Measurements from ENCODE around the gene LMNA. TPM values are rescaled to one million over a fixed set of nuclear protein-coding genes. Genes with fewer than 3 reads are reported as not detected.
"Not testable (repeated sequence)": the region's sequence is repeated elsewhere in the genome, so short reads cannot be mapped to it uniquely, and the experiment has no call there.

LMNA gene
- total and polyA plus RNA-seq, 4 donors = 94.3 to 1,067 (median 438) TPM

DNA sequence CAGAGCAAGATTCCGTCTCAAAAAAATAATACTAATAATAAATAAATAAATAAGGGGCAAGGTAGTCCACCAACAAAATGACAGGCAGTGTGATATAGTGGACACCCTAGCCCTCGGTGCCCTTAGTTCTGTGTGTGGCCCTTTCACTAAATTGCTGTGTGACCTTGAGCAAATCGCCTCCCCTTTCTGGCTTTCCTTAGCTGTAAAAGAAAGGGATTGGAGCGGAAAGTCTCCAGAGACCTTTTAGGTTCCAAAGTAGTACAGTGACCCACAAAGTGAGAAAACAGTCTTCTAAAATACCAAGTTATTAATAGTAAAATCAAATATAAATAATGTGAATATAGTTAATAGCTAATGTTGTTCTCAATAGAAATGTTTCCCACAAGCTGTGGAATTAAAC lies 7.6 kb downstream of the LMNA start:
- peak overlapping the region; percentile 21 to 40 for H3K4me3 ChIP-seq (ENCODE audit: low read length in 2 of 2)
- WGBS, 2 donors = 4 to 5% methylated on average over 4 of the region's 4 CpGs
- intact Hi-C loops (cut with DNase I) = loop anchor here in 1 of 2 donors (10.0 kb wide), 1 partner anchor 147 kb away; the partner anchor contains the start of gene ARHGEF2
- DNase-seq (no peak), ATAC-seq (ENCODE audit: low FRiP score) (no peak)
- no peaks in the 10 kb centered on the region for H3K4me1 ChIP-seq (ENCODE audit: control insufficient read depth in 1 of 2, insufficient read depth in 2 of 2, low read length in 2 of 2)
- peak overlapping the region in 1 of 2 donors; percentile 91 for H3K27ac ChIP-seq (ENCODE audit: low read depth in 1 of 2, low read length in 2 of 2)
- H3K36me3 ChIP-seq (ENCODE audit: control insufficient read depth in 1 of 2, insufficient read depth in 2 of 2, low read length in 1 of 2) = no peaks in the 10 kb centered on the region
- H3K9me3 ChIP-seq (ENCODE audit: control insufficient read depth, low read length) = no peaks in the 10 kb centered on the region
- no peaks in the 10 kb centered on the region for H3K27me3 ChIP-seq (ENCODE audit: control insufficient read depth in 1 of 2, insufficient read depth in 2 of 2, low read length in 1 of 2)

DNA sequence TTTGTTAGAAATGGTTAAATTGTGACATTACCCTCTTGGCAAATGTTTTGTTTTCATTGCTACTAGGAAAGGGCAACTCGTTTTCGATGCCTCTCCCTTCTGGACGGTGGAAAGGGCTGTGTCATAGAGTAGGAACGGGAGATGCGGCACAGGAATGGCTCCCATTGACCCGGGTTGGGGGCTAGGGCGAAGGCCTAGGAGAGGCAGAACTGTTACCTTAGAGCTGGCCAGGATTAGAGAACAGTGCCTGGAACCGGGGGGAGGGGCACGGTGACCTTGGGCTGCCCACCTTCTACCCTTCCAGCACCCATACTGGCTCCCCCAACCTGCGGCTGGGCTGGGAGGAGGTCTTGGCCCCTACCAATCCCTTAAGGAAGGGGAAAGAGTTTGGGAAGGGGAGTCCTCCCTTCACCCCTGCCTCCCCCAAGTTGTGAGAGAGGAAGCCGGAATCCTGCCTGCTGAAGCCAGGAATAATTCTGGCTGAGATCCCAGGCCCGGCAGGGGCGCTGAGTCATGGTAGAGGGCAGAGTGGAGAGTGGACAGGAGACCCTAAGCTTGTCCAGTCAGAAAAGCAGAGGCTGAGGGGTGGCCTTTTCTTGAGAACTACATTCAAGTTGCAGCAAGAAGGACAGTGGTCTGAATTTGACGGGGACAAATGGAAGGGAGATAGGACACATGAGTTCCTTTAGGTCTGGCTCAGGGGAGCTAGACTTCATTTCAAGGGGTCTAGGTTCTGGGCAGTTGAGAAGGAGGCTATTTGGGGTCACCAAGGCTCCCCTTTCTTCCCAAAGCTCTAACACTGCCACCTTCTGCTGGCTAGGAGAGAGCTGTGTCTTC lies 8.2 kb downstream of the LMNA start:
- H3K36me3 ChIP-seq (ENCODE audit: control insufficient read depth in 1 of 2, insufficient read depth in 2 of 2, low read length in 1 of 2) = no peaks in the 10 kb centered on the region
- H3K27ac ChIP-seq (ENCODE audit: low read depth in 1 of 2, low read length in 2 of 2) = peak overlapping the region; percentile 87 to 99
- H3K27me3 ChIP-seq (ENCODE audit: control insufficient read depth in 1 of 2, insufficient read depth in 2 of 2, low read length in 1 of 2) = no peaks in the 10 kb centered on the region
- peak overlapping the region; percentile 39 to 40 for H3K4me3 ChIP-seq (ENCODE audit: low read length in 2 of 2)
- no peaks in the 10 kb centered on the region for H3K4me1 ChIP-seq (ENCODE audit: control insufficient read depth in 1 of 2, insufficient read depth in 2 of 2, low read length in 2 of 2)
- no peaks in the 10 kb centered on the region for H3K9me3 ChIP-seq (ENCODE audit: control insufficient read depth, low read length)
- 2 to 3% methylated on average over 14 of the region's 14 CpGs for WGBS, 2 donors
- DNase-seq (peak; percentile 93), ATAC-seq (ENCODE audit: low FRiP score) (peak; percentile 64)
- intact Hi-C loops (cut with DNase I) = loop anchor here in 1 of 2 donors (10.0 kb wide), 1 partner anchor 148 kb away; the partner anchor contains the start of gene ARHGEF2

DNA sequence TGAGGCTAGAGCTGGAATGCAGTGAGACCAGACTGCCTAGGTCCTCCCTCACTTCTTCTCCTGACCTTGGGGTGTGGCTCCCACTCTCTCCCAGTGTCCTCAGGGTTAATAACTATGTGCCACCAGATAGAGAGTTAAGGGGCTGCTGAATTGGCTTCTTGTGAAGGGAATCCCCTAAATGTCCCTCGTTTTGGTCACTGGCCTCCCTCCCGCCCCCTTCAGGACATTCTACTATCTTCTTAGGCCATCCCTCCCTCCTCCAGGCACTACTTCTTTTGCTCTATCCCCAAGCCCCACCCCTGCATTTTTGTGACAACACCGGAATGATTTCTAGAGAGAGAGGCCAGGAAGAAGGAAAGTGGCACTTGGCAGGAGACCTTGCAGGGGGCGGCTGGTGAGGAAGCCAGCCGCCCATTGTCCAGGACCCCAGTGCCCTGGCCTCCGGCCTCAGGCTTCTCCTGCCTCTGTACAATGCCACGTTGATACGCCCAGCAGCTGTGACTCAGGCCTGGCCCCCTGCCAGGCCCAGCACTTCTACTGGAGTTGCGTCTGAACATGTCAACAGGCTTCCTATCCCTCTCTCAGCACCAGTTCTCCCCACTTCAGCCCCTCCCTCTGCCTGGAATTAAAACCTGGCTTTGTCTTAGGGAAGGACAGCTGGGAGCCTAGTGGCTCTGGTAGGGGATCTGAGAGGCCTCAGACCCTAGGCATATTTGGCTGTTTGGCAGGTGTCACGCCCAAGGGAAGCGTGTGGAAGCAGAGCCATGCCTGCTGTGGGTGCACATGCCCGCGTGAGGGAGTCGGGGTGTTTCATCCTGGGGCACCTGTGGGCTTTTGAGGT lies 9.1 kb downstream of the LMNA start:
- peak; percentile 97 to 98 for DNase-seq
- Histone ChIP-seq H3K27ac (ENCODE audit: low read depth in 1 of 2, low read length in 2 of 2) (peak overlapping the region; percentile 87 to 99), H3K36me3 (ENCODE audit: control insufficient read depth in 1 of 2, insufficient read depth in 2 of 2, low read length in 1 of 2) (no peaks in the 10 kb centered on the region), H3K9me3 (ENCODE audit: control insufficient read depth, low read length) (no peaks in the 10 kb centered on the region), H3K4me3 (ENCODE audit: low read length in 2 of 2) (peak overlapping the region; percentile 5 to 33), H3K4me1 (ENCODE audit: control insufficient read depth in 1 of 2, insufficient read depth in 2 of 2, low read length in 2 of 2) (no peaks in the 10 kb centered on the region), H3K27me3 (ENCODE audit: control insufficient read depth in 1 of 2, insufficient read depth in 2 of 2, low read length in 1 of 2) (no peaks in the 10 kb centered on the region)
- intact Hi-C loops (cut with DNase I) = loop anchor here in 1 of 2 donors (10.0 kb wide), 1 partner anchor 149 kb away; the partner anchor contains the start of gene ARHGEF2
- WGBS, 2 donors = 1 to 2% methylated on average over 14 of the region's 14 CpGs
- ATAC-seq (ENCODE audit: low FRiP score) = peak; percentile 79

DNA sequence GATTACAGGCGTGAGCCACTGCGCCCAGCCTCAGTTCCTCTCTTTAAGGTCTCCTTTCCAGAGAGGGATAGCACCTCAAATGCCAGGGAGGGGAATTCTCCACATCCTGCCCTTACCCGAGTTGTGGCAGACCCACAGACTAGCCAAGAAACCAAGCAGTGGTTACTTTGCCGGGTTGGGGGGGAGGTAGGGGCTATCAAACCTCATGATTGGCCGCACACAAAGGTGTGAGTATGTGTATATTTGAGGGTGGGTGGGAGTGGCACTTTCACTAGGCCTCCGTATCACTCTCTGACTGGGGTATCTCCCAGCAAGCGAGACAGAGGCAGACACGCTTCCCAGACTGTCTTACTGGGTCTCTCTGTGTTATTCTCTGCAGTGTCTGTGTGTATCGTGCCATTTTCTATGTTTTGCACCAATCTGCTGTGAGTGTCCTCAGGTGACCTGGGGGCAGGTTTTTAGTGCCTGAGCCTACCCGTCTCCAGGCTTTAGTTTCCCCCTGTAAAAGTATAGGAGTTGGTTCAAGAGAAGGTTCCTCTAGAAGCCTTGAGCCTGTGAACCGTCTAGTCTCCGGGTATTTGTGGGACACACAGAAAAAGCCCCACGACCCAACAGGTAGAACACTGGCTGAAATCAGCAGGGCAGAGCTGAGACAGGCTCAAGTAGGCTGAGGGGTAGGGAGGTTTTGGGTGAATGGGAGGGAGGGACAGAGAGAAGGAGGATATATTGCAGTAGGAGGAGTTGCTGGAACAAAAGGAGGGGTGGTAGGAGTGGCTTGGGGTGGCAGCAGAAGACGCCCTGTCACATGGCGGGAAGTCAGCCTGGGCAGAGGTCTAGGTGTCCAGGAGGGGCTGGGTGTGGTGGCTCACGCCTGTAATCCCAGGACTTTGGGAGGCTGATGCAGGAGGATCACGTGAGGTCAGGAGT lies 10.3 kb downstream of the LMNA start:
- no peaks in the 10 kb centered on the region for H3K9me3 ChIP-seq (ENCODE audit: control insufficient read depth, low read length)
- H3K27ac ChIP-seq (ENCODE audit: low read depth in 1 of 2, low read length in 2 of 2) = peak overlapping the region; percentile 82 to 98
- H3K36me3 ChIP-seq (ENCODE audit: control insufficient read depth in 1 of 2, insufficient read depth in 2 of 2, low read length in 1 of 2) = no peaks in the 10 kb centered on the region
- no peaks in the 10 kb centered on the region for H3K4me1 ChIP-seq (ENCODE audit: control insufficient read depth in 1 of 2, insufficient read depth in 2 of 2, low read length in 2 of 2)
- WGBS, 2 donors = 31 to 34% methylated on average over 17 of the region's 17 CpGs
- H3K4me3 ChIP-seq (ENCODE audit: low read length in 2 of 2) = no peak overlapping the region
- no peaks in the 10 kb centered on the region for H3K27me3 ChIP-seq (ENCODE audit: control insufficient read depth in 1 of 2, insufficient read depth in 2 of 2, low read length in 1 of 2)
- intact Hi-C loops (cut with DNase I) = loop anchor here in 1 of 2 donors (10.0 kb wide), 1 partner anchor 150 kb away; the partner anchor contains the start of gene ARHGEF2
- DNase-seq = peak; percentile 79 to 84
- ATAC-seq (ENCODE audit: low FRiP score) = no peak

DNA sequence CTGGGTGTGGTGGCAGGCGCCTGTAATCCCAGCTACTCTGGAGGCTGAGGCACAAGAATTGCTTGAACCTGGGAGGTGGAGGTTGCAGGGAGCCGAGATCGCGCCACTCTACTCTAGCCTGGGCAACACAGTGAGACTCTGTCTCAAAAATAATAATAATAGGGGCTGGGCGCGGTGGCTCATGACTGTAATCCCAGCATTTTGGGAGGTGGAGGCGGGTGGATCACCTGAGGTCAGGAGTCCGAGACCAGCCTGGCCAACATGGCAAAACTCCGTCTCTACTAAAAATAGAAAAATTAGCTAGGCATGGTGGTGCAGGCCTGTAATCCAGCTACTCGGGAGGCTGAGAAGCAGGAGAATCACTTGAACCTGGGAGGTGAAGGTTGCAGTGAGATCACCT lies 11.0 kb downstream of the LMNA start:
- intact Hi-C loops (cut with DNase I) = loop anchor here in 1 of 2 donors (10.0 kb wide), 1 partner anchor 151 kb away; the partner anchor contains the start of gene ARHGEF2
- H3K27me3 ChIP-seq (ENCODE audit: control insufficient read depth in 1 of 2, insufficient read depth in 2 of 2, low read length in 1 of 2); H3K9me3 ChIP-seq (ENCODE audit: control insufficient read depth, low read length); H3K4me1 ChIP-seq (ENCODE audit: control insufficient read depth in 1 of 2, insufficient read depth in 2 of 2, low read length in 2 of 2); H3K4me3 ChIP-seq (ENCODE audit: low read length in 2 of 2); ATAC-seq (ENCODE audit: low FRiP score); H3K36me3 ChIP-seq (ENCODE audit: control insufficient read depth in 1 of 2, insufficient read depth in 2 of 2, low read length in 1 of 2): not testable (repeated sequence)
- WGBS, 2 donors = 17 to 21% methylated on average over 10 of the region's 10 CpGs
- H3K27ac ChIP-seq (ENCODE audit: low read depth in 1 of 2, low read length in 2 of 2) = peak overlapping the region; percentile 31 to 82
- peak; percentile 61 to 86 for DNase-seq

DNA sequence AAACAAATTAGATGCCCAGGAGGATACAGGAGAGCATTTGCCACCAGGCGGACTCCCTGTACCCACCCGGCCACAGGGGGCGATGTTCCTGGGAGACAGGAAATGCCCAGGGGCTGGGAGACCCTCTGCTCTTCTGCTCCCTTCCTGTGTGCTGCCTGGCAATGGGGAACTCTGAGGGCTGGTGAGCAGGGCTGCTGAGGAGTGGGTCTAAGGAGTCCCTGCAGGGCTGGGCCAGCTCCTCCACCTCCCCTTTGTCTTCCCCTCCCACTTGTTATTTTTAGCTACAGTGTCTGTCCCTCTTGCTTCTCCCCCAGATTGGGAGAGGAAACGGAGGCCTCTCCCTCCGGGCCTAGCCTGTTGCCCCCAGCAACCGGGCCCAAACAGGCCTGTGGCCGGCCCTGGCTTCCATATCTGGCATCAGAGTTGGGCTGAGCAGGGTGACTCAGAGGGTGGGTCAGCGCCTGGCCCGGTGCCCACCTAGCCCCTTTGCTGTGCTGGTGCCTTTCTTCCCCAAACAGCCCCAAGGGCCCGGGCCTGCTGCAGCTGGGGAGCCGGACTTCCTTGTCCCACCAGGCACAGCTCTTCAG lies 11.6 kb downstream of the LMNA start:
- WGBS, 2 donors = 3 to 4% methylated on average over 11 of the region's 11 CpGs
- Histone ChIP-seq H3K4me3 (ENCODE audit: low read length in 2 of 2) (no peak overlapping the region), H3K27ac (ENCODE audit: low read depth in 1 of 2, low read length in 2 of 2) (peak overlapping the region; percentile 88 to 97), H3K36me3 (ENCODE audit: control insufficient read depth in 1 of 2, insufficient read depth in 2 of 2, low read length in 1 of 2) (peaks cover 0 to 2% of the 10 kb centered on the region in 2 donors), H3K27me3 (ENCODE audit: control insufficient read depth in 1 of 2, insufficient read depth in 2 of 2, low read length in 1 of 2) (no peaks in the 10 kb centered on the region), H3K9me3 (ENCODE audit: control insufficient read depth, low read length) (no peaks in the 10 kb centered on the region), H3K4me1 (ENCODE audit: control insufficient read depth in 1 of 2, insufficient read depth in 2 of 2, low read length in 2 of 2) (no peaks in the 10 kb centered on the region)
- ATAC-seq (ENCODE audit: low FRiP score) (peak; percentile 78), DNase-seq (peak; percentile 98 to 99)
- intact Hi-C loops (cut with DNase I) = loop anchor here in 1 of 2 donors (10.0 kb wide), 1 partner anchor 151 kb away; the partner anchor contains the start of gene ARHGEF2

DNA sequence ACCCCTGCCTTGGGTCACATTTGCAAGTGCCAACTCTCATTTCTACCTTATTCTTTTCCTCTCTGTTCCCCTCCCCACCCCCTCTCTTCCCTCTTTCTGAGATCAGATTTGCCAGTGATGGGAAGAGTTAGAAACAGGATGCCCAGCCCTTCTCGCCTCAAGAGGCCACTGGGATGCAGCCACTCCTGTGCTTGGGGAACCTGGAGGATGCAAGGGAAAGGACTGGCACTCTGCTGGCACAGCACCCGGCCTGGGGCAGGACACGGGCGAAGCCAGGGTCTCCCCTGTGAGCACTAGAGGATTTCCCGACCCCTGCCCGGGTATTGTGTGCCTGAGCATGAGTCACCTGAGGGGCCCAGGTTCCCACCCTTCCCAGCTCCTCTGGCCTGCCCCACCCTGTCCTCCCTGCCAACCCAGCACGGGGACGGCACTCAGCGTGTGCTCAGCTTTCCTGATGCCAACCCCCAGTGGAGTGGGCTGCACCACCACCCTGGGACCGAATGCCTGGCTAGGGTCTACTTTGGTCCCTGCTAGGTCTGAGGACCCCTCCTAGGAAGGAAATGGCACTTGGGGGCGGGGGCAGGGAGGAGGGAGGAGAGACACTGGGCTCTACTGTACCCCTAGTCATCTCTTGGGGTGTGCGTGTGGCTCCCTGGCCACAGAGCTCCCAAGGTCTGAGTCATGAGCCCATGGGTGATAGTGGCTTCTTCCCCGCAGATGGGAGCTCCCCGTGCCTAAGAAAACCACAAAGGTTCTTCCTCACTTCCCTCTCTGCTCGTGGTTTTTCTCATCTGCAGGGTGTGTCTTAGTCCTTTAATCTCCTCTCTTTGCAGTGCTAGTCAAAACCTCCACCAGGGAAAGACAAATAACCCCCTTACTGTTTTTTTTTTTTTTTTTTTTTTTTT lies 12.4 kb downstream of the LMNA start:
- intact Hi-C loops (cut with DNase I) = loop anchor here in 1 of 2 donors (10.0 kb wide), 1 partner anchor 152 kb away; the partner anchor contains the start of gene ARHGEF2
- no peaks in the 10 kb centered on the region for H3K4me1 ChIP-seq (ENCODE audit: control insufficient read depth in 1 of 2, insufficient read depth in 2 of 2, low read length in 2 of 2)
- 6 to 11% methylated on average over 10 to 15 of the region's 15 CpGs for WGBS, 2 donors

More for the DNA sequence above, 12.4 kb downstream of the LMNA start:
- H3K36me3 ChIP-seq (ENCODE audit: control insufficient read depth in 1 of 2, insufficient read depth in 2 of 2, low read length in 1 of 2) = peaks cover 0 to 2% of the 10 kb centered on the region in 2 donors
- peak; percentile 0 for ATAC-seq (ENCODE audit: low FRiP score)
- H3K27me3 ChIP-seq (ENCODE audit: control insufficient read depth in 1 of 2, insufficient read depth in 2 of 2, low read length in 1 of 2) = no peaks in the 10 kb centered on the region
- no peaks in the 10 kb centered on the region for H3K9me3 ChIP-seq (ENCODE audit: control insufficient read depth, low read length)
- DNase-seq = peak; percentile 79 to 90
- H3K4me3 ChIP-seq (ENCODE audit: low read length in 2 of 2) = no peak overlapping the region
- H3K27ac ChIP-seq (ENCODE audit: low read depth in 1 of 2, low read length in 2 of 2) = peak overlapping the region; percentile 88 to 89

Data from aorta (tissue), 5 donors.